Measurements from ENCODE around the gene IQCK.

IQCK gene

DNA sequence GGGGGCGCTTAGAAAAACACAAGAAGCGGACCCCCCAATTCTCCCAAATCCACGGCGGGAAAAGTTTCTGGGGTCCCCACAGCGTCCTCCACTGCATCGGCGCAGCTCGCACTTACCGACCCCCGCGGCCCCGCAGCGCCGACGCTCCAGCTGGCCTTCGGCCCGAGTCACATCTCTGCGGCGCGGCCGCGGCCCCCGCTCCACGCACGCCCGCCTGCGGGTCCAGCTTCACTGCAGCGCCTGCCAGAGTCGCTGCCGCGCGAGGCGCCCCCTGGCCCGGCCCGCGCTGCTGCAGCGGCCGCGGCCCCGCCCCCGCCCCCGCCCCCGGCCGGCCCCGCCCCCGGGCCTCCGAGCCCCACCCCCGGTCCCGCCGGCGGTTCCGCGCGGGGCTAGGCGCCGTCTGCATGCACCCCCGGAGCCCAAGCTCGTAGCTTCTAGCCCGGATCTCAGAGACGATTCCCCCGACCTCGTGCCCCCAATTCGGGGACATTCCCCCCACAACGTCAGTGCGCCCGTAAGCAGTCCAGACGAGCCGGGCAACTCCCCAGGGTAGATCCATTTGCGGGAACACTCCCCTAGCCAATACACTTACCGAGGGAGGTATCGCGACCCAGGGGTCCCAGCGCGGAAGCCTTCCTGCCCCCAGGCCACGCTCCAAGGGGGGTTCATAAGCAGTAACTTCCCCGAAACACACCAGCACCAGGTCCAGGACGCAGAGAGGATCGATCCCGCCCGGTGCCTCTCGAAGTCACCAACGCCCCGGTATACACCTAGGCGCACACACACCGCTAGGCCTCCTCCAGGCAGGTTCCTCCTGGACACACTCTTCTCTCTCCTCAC lies 166.8 kb downstream of the IQCK start, which contains the start of gene GPRC5B:
TSS of gene GPRC5B (minus strand) at position 238 of the 840 bp plus-strand sequence. CDS start 12,003 bp downstream, outside the sequence.
- peak within 1 kb of the TSS; percentile 72 for H3K4me3 ChIP-seq (ENCODE audit: low read depth, low read length)
- peak; percentile 51 for DNase-seq

DNA sequence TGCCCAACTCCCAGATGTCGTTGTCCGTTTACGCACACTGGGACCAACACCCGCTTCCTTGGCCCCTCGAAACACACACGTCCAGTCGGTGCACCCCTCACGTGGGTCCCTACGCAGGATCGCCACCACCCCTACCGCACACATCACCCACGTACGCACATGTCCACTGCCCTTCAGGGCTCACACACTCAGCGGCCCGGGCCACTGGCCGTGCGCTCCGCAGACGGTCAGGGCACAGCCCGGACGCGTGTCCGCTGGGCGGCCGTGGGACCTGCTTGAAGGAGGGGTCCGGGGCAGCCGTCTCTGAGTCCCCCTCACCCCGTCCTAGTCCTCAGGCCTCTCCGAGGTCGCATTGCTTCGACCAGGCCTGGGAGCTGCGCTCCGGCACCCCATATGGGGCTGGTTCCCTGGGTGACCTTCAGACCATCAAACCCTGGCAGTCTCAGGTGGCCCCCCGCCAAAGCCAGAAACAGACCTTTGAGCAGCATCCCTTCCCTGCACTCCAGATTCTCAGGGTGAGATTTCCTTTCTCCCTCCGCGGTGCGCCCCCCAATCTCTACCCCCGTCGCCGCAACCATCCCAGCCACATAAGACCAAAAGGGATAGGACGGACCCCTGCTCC lies 167.5 kb downstream of the IQCK start:
- H3K27me3 ChIP-seq (ENCODE audit: insufficient read depth, low read depth, severe bottlenecking), result no peaks in the 10 kb centered on the region
- no peak overlapping the region for H3K4me3 ChIP-seq (ENCODE audit: low read depth, low read length)
- H3K27ac ChIP-seq, result no peak overlapping the region
- TF ChIP-seq, protein P1, sequence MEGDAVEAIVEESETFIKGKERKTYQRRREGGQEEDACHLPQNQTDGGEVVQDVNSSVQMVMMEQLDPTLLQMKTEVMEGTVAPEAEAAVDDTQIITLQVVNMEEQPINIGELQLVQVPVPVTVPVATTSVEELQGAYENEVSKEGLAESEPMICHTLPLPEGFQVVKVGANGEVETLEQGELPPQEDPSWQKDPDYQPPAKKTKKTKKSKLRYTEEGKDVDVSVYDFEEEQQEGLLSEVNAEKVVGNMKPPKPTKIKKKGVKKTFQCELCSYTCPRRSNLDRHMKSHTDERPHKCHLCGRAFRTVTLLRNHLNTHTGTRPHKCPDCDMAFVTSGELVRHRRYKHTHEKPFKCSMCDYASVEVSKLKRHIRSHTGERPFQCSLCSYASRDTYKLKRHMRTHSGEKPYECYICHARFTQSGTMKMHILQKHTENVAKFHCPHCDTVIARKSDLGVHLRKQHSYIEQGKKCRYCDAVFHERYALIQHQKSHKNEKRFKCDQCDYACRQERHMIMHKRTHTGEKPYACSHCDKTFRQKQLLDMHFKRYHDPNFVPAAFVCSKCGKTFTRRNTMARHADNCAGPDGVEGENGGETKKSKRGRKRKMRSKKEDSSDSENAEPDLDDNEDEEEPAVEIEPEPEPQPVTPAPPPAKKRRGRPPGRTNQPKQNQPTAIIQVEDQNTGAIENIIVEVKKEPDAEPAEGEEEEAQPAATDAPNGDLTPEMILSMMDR (IDR thresholded peaks at IDR 0.05; ENCODE audit: low read depth, low read length), result no peak
- H3K9me3 ChIP-seq (ENCODE audit: severe bottlenecking), result peaks cover 5% of the 10 kb centered on the region
- no peak for DNase-seq
- no peaks in the 10 kb centered on the region for H3K36me3 ChIP-seq

More for the DNA sequence above, 166.8 kb downstream of the IQCK start, which contains the start of gene GPRC5B:
- Histone ChIP-seq H3K9me3 (ENCODE audit: severe bottlenecking) (peaks cover 5% of the 10 kb centered on the region), H3K27me3 (ENCODE audit: insufficient read depth, low read depth, severe bottlenecking) (no peaks in the 10 kb centered on the region), H3K36me3 (no peaks in the 10 kb centered on the region), H3K27ac (no peak within 1 kb of the TSS)
- TF ChIP-seq, protein P1 (IDR thresholded peaks at IDR 0.05; ENCODE audit: low read depth, low read length), result peak; percentile 47

DNA sequence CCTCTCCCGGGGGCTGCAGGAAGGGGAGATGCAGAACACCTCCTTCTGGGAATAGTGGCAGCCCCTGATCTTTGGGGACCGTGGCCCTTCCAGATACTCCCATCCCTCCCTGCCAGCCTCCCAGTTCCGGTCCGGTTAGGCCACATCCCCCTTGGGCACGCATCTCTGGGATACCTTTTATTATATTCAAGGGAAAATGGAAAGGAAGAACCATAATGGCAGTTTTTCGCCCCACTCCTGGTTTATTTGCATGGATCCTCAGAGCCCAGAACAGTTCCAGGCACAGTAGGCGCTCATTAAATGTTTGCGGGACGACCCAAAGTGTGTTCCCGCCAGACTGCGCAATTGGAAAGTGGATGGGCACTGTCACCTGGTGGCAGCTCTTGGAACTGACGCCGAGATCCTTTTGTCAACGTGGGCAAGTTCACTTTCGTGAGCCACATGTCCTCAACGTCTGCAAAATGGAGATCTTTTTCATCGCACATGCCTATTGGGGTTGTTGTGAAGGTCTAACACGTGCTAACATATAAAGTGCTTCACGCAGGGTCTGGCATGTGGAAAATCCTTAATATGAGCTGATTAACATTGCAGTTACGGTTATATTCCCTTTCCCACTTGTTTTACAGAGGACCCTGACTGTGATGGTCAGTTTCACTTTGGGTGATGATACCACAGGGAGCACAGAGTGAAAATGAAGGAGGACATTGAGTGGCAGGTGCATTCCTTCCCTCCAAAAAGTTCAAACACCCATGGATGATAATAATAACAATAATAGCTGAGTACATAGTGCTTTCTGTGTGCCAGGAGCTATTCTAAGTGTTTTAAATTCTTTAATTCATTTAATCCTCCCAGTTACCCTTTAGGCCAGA lies 168.2 kb downstream of the IQCK start:
- no peaks in the 10 kb centered on the region for H3K27me3 ChIP-seq (ENCODE audit: insufficient read depth, low read depth, severe bottlenecking)
- peak; percentile 73 for DNase-seq
- H3K4me3 ChIP-seq (ENCODE audit: low read depth, low read length), result no peak overlapping the region
- H3K27ac ChIP-seq, result no peak overlapping the region
- H3K36me3 ChIP-seq, result no peaks in the 10 kb centered on the region
- H3K9me3 ChIP-seq (ENCODE audit: severe bottlenecking), result peaks cover 5% of the 10 kb centered on the region
- TF ChIP-seq, protein P1 (IDR thresholded peaks at IDR 0.05; ENCODE audit: low read depth, low read length), result peak; percentile 99

DNA sequence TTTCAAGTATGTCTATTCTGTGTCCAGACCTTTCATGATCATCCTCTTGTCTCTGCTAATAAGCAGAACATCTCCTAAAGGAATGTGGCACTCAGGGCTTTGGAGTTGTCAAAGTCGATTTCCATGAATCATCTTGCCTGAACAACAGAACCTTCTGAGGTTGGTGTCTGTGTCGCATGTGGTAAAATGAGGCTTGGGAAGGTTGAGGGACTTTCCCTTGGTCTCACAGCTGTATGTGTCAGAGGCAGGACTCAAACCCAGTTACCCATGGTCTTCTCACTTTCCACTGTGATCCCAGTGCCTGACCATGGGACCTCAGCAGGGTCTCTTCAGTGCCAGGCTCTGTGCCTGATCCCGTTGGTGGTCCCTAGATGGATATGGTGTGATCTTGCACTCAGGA lies 170.8 kb downstream of the IQCK start:
- DNase-seq, result no peak
- no peak overlapping the region for H3K4me3 ChIP-seq (ENCODE audit: low read depth, low read length)
- H3K9me3 ChIP-seq (ENCODE audit: severe bottlenecking), result peaks cover 5% of the 10 kb centered on the region
- TF ChIP-seq, protein P1 (IDR thresholded peaks at IDR 0.05; ENCODE audit: low read depth, low read length), result no peak
- H3K36me3 ChIP-seq, result no peaks in the 10 kb centered on the region
- no peaks in the 10 kb centered on the region for H3K27me3 ChIP-seq (ENCODE audit: insufficient read depth, low read depth, severe bottlenecking)
- H3K27ac ChIP-seq, result no peak overlapping the region

DNA sequence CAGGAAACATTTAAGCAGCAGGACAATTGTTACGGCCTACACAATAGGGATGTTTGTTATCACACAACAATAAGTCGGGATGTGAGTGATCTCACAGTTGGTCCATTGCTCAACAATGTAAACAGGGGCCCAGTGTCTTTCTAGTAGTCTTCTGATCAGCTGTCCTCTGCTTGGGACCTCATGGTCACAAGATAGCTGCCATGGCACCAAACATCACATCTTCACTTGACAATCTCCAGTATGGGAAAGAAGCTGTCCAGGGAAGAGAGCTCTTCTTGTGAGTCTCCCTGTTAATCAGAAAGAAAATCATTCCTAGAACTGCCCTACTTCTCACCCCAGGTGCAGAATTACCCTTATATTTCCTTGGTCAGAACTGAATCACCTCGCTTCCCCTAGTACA lies 172.8 kb downstream of the IQCK start:
- TF ChIP-seq, protein P1 (IDR thresholded peaks at IDR 0.05; ENCODE audit: low read depth, low read length), result no peak

More for the DNA sequence above, 172.8 kb downstream of the IQCK start:
- Histone ChIP-seq H3K4me3 (ENCODE audit: low read depth, low read length) (no peak overlapping the region), H3K27me3 (ENCODE audit: insufficient read depth, low read depth, severe bottlenecking) (no peaks in the 10 kb centered on the region), H3K27ac (no peak overlapping the region), H3K9me3 (ENCODE audit: severe bottlenecking) (peaks cover 3% of the 10 kb centered on the region), H3K36me3 (no peaks in the 10 kb centered on the region)
- DNase-seq, result no peak

Data from WERI-Rb-1 (cell line).